H1 (cell line): ENCODE data around the gene PDE4D. TPM values are rescaled to one million over a fixed set of nuclear protein-coding genes. Genes with fewer than 3 reads are reported as not detected.

Experiments
- CTCF ChIA-PET: fragments of 300-600 bp; sonication (Branson Sonifier 250); formaldehyde crosslinking; loops from one replicate; lab custom pipeline; 2021; ENCODE audit not compliant: partially characterized antibody; lab: Charles Lee
- POLR2A ChIA-PET: fragments of 300-600 bp; sonication (Branson Sonifier 250); formaldehyde crosslinking; loops from one replicate; lab custom pipeline; 2021; ENCODE audit warnings: inconsistent platforms; ENCODE audit not compliant: partially characterized antibody; lab: Charles Lee
- DNase-seq, 2 experiments: peaks; one replicate each; pipeline versions ENCODE4 v3.0.0 to v3.0.0-alpha.2; 2010 to 2022; ENCODE audit warnings: low spot score in 2 of 2, low read depth in 1 of 2, mixed read lengths in 1 of 2
- FAIRE-seq: peaks from 2 replicates; lab custom pipeline; 2011; peaks lifted over from hg19 to GRCh38; lab: Jason Lieb, UNC
- H2AFZ ChIP-seq: 2 replicates; pipeline ENCODE4 v1.8.1; 2012; ENCODE audit warnings: low read length, inconsistent platforms
- H2AK5ac ChIP-seq: 2 replicates; pipeline ENCODE4 v1.6.1; 2013; ENCODE audit warnings: low read depth, low read length
- H2BK120ac ChIP-seq: replicated peaks from 2 replicates; pipeline ENCODE3; 2013; ENCODE audit warnings: low read depth, low read length, inconsistent platforms
- H2BK12ac ChIP-seq: 2 replicates; pipeline ENCODE4 v1.6.1; 2013; ENCODE audit warnings: low read depth, low read length
- H2BK15ac ChIP-seq: 2 replicates; pipeline ENCODE4 v1.6.1; 2013; ENCODE audit warnings: low read length
- H2BK20ac ChIP-seq: 2 replicates; pipeline ENCODE4 v1.6.1; 2013; ENCODE audit warnings: low read length
- H2BK5ac ChIP-seq: 2 replicates; pipeline ENCODE4 v1.6.1; 2013; ENCODE audit warnings: low read depth, low read length
- H3K14ac ChIP-seq: 2 replicates; pipeline ENCODE4 v1.6.1; 2013; ENCODE audit warnings: inconsistent platforms; ENCODE audit not compliant: insufficient read length
- H3K18ac ChIP-seq: 2 replicates; pipeline ENCODE4 v1.6.1; 2013; ENCODE audit warnings: low read length; ENCODE audit errors: extremely low read depth
- H3K23ac ChIP-seq: 2 replicates; pipeline ENCODE4 v1.6.1; 2013; ENCODE audit warnings: inconsistent platforms; ENCODE audit not compliant: insufficient read length
- H3K23me2 ChIP-seq: 2 replicates; pipeline ENCODE4 v1.6.1; 2013; ENCODE audit warnings: low read depth, low read length
- H3K27ac ChIP-seq: 2 replicates; pipeline ENCODE4 v1.6.1; 2011; ENCODE audit warnings: low read depth, low read length, inconsistent platforms
- H3K27me3 ChIP-seq, 4 experiments: replicated peaks in 1 of 4; 1 replicate in 1 of 4; 2 replicates in 3 of 4; pipeline versions ENCODE4 v1.6.1 to v1.8.1; 2011 to 2013; ENCODE audit warnings: low read length in 3 of 4, mild to moderate bottlenecking in 3 of 4, inconsistent platforms in 2 of 4, mixed read lengths in 2 of 4, moderate library complexity in 1 of 4; ENCODE audit not compliant: control insufficient read depth in 3 of 4, insufficient read depth in 3 of 4; ENCODE audit errors: extremely low read depth in 1 of 4
- H3K36me3 ChIP-seq, 4 experiments: 2 replicates each; pipeline versions ENCODE4 v1.6.1 to v1.8.1; 2011 to 2013; ENCODE audit warnings: mild to moderate bottlenecking in 4 of 4, low read length in 3 of 4, moderate library complexity in 2 of 4, control low read depth in 1 of 4, inconsistent platforms in 1 of 4; ENCODE audit not compliant: insufficient read depth in 4 of 4, control insufficient read depth in 2 of 4
- H3K4ac ChIP-seq: replicated peaks from 2 replicates; pipeline ENCODE3; 2013; ENCODE audit warnings: low read length, low read depth, mixed read lengths, inconsistent platforms; ENCODE audit not compliant: insufficient read length
- H3K4me1 ChIP-seq, 4 experiments: replicated peaks in 1 of 4; 1 replicate in 1 of 4; 2 replicates in 3 of 4; pipeline versions ENCODE4 v1.6.1 to v1.8.1; 2011 to 2013; ENCODE audit warnings: low read length in 3 of 4, inconsistent platforms in 2 of 4, mixed read lengths in 1 of 4; ENCODE audit not compliant: insufficient read depth in 4 of 4, control insufficient read depth in 3 of 4
- H3K4me2 ChIP-seq, 2 experiments: 2 replicates each; pipeline versions ENCODE4 v1.6.1 to v1.8.1; 2011 to 2013; ENCODE audit warnings: low read depth in 2 of 2, low read length in 2 of 2, control low read depth in 1 of 2, inconsistent platforms in 1 of 2, mild to moderate bottlenecking in 1 of 2; ENCODE audit not compliant: insufficient read depth in 1 of 2
- H3K4me3 ChIP-seq, 4 experiments: fragments of 200-600, 300-600 bp in 1 of 4; sonication (generic), shearing (Covaris generic), sonication (Bioruptor Twin) in 1 of 4; 2 replicates each; pipeline versions ENCODE4 v1.5.1 to v1.8.1; 2011 to 2016; ENCODE audit warnings: low read length in 4 of 4, low read depth in 3 of 4, control low read depth in 2 of 4, inconsistent platforms in 2 of 4, mild to moderate bottlenecking in 2 of 4, mixed read lengths in 1 of 4, moderate library complexity in 1 of 4; ENCODE audit not compliant: insufficient read depth in 2 of 4; ENCODE audit errors: extremely low read depth in 1 of 4
- H3K56ac ChIP-seq: replicated peaks from 2 replicates; pipeline ENCODE3; 2013; ENCODE audit warnings: low read depth, mild to moderate bottlenecking, mixed read lengths, low read length, inconsistent platforms; ENCODE audit not compliant: insufficient read length
- H3K79me1 ChIP-seq: 2 replicates; pipeline ENCODE4 v1.6.1; 2013; ENCODE audit warnings: low read depth, low read length, control low read depth
- H3K79me2 ChIP-seq, 2 experiments: 2 replicates each; pipeline versions ENCODE4 v1.6.1 to v1.8.1; 2012 to 2013; ENCODE audit warnings: low read length in 2 of 2, mild to moderate bottlenecking in 2 of 2, inconsistent platforms in 1 of 2; ENCODE audit not compliant: insufficient read depth in 2 of 2, control insufficient read depth in 1 of 2
- H3K9ac ChIP-seq, 4 experiments: replicated peaks in 1 of 4; 1 replicate in 1 of 4; 2 replicates in 3 of 4; pipeline versions ENCODE4 v1.6.1 to v1.8.1; 2011 to 2013; ENCODE audit warnings: low read depth in 3 of 4, low read length in 3 of 4, control low read depth in 2 of 4, mild to moderate bottlenecking in 2 of 4, moderate library complexity in 2 of 4, inconsistent platforms in 1 of 4; ENCODE audit errors: extremely low read depth in 1 of 4
- H3K9me3 ChIP-seq, 2 experiments: 2 replicates each; pipeline versions ENCODE4 v1.6.1 to v1.8.1; 2012 to 2013; ENCODE audit warnings: mild to moderate bottlenecking in 2 of 2, moderate library complexity in 2 of 2, control low read depth in 1 of 2, inconsistent platforms in 1 of 2, low read depth in 1 of 2, low read length in 1 of 2, mixed read lengths in 1 of 2; ENCODE audit not compliant: insufficient read depth in 2 of 2
- H4K20me1 ChIP-seq, 2 experiments: replicated peaks in 1 of 2; 2 replicates each; pipeline versions ENCODE3 to v1.8.1; 2011 to 2013; ENCODE audit warnings: inconsistent platforms in 2 of 2, low read length in 2 of 2, mild to moderate bottlenecking in 1 of 2; ENCODE audit not compliant: insufficient read depth in 2 of 2, control insufficient read depth in 1 of 2
- H4K5ac ChIP-seq: 2 replicates; pipeline ENCODE4 v1.6.1; 2013; ENCODE audit warnings: low read length, low read depth, mixed read lengths, inconsistent platforms; ENCODE audit not compliant: insufficient read length
- H4K8ac ChIP-seq: 2 replicates; pipeline ENCODE4 v1.8.0; 2013; ENCODE audit warnings: mild to moderate bottlenecking, moderate library complexity, low read length, inconsistent platforms; ENCODE audit not compliant: insufficient read depth; ENCODE audit errors: extremely low read depth
- H4K91ac ChIP-seq: replicated peaks from 2 replicates; pipeline ENCODE3; 2013; ENCODE audit warnings: low read length, mixed read lengths, inconsistent platforms; ENCODE audit not compliant: insufficient read length
- BACH1 ChIP-seq: IDR thresholded peaks from 2 replicates; pipeline ENCODE4 v1.6.1; 2012; ENCODE audit warnings: low read length, improper control_type of control experiment
- BRCA1 ChIP-seq: IDR thresholded peaks from 2 replicates; pipeline ENCODE4 v1.6.1; 2012; ENCODE audit warnings: low read depth, low read length, improper control_type of control experiment
- CBX5 ChIP-seq: fragments of 300-800, 300-1000 bp; sonication (generic); IDR thresholded peaks from 2 replicates; pipeline ENCODE4 v1.7.1; 2016; ENCODE audit warnings: antibody characterized with exemption, low read length, low read depth
- GTF2F1 ChIP-seq: IDR thresholded peaks from 2 replicates; pipeline ENCODE4 v1.6.1; 2012; ENCODE audit warnings: low read depth, low read length, improper control_type of control experiment, borderline replicate concordance
- KDM4A ChIP-seq: IDR thresholded peaks from one replicate; pipeline ENCODE4 v1.7.1; 2012; ENCODE audit warnings: low read depth, mild to moderate bottlenecking, moderate library complexity, low read length, inconsistent platforms; ENCODE audit not compliant: severe bottlenecking
- POLR2A ChIP-seq, 2 experiments: IDR thresholded peaks; 1 replicate in 1 of 2; 2 replicates in 1 of 2; pipeline ENCODE4 v1.6.1; 2011; ENCODE audit warnings: low read depth in 2 of 2, low read length in 2 of 2, mild to moderate bottlenecking in 2 of 2; ENCODE audit errors: control extremely low read depth in 1 of 2
- WGBS, 2 experiments: shearing (Covaris generic) in 1 of 2; methylation state at CpG; one replicate each; pipeline versions ENCODE4 v1.1.6 to v1.1.7; 2013 to 2015; ENCODE audit warnings: low lambda C conversion rate in 2 of 2, mixed read lengths in 2 of 2, inconsistent platforms in 1 of 2, low coverage in 1 of 2, missing lambda C conversion rate in 1 of 2; ENCODE audit not compliant: insufficient replicate concordance in 2 of 2, insufficient coverage in 1 of 2, insufficient read length in 1 of 2; ENCODE audit errors: extremely low coverage in 1 of 2, missing lambda C conversion rate in 1 of 2; 5-methylcytosine and 5-hydroxymethylcytosine counted together
- polyA plus RNA-seq, 7 experiments: library from polyadenylated mRNA; depleted of rRNA in 3 of 7; stranded (reverse) in 5 of 7; unstranded in 2 of 7; fragments of >200 nt in 5 of 7; fragments of 200-250 nt in 2 of 7; gene quantifications; 1 replicate in 5 of 7; 2 replicates in 1 of 7; 4 replicates in 1 of 7; pipeline versions ENCODE4 v1.2.1 to v1.2.3, GENCODE V29; 2011 to 2013; ENCODE audit warnings: missing spikeins in 2 of 7, mixed read lengths in 2 of 7
- total RNA-seq: library from RNA; stranded (reverse); fragmentation: NEBNext Ultra II Directional; extraction: Animal tissue kit (Norgen Biotek cat#: 25700); gene quantifications from 2 replicates; pipeline ENCODE4 v1.2.1, GENCODE V29; 2021

The PDE4D gene
- total and polyA plus RNA-seq, 2 of the 8 experiments (the other 6 are each of a cell fraction or from before 2014, with no cell fraction given): 2.3 to 3.7 TPM

- no peak overlapping the region for H2BK15ac ChIP-seq
- ChIA-PET CTCF (interaction anchor here (0.6 to 1.4 kb wide), 5 partner anchors 8 to 117 kb away, joined by 3 to 5 read pairs (median 3); no protein-coding TSS in a partner anchor), POLR2A (interaction anchor here (0.6 to 1.3 kb wide), 2 partner anchors 20 to 72 kb away, joined by 3 read pairs; no protein-coding TSS in a partner anchor)
- H2AK5ac ChIP-seq: no peak overlapping the region
- no peak overlapping the region for H2AFZ ChIP-seq
- H3K23ac ChIP-seq: no peak overlapping the region
- H2BK120ac ChIP-seq: no peak overlapping the region
- no peak overlapping the region for H3K18ac ChIP-seq
- no peaks in the 10 kb centered on the region for H3K27me3 ChIP-seq
- H3K4me3 ChIP-seq: no peak overlapping the region
- no peak overlapping the region for H3K27ac ChIP-seq
- H3K4ac ChIP-seq: no peak overlapping the region
- no peak overlapping the region for H4K5ac ChIP-seq
- no peak overlapping the region for H4K8ac ChIP-seq
- H4K91ac ChIP-seq: no peak overlapping the region
- H3K14ac ChIP-seq: no peak overlapping the region
- H3K9me3 ChIP-seq: no peaks in the 10 kb centered on the region
- H3K56ac ChIP-seq: no peak overlapping the region
- no peaks in the 10 kb centered on the region for H3K23me2 ChIP-seq
- no peak for DNase-seq
- no peaks in the 10 kb centered on the region for H3K79me1 ChIP-seq
- TF ChIP-seq POLR2A (IDR thresholded peaks at IDR 0.05; ENCODE audit: control extremely low read depth in 1 of 2, low read depth in 2 of 2, low read length in 2 of 2): no peak
- no peak for TF ChIP-seq BRCA1
- TF ChIP-seq KDM4A: no peak
- no peak for TF ChIP-seq BACH1
- no peak for TF ChIP-seq CBX5
- no peak for TF ChIP-seq GTF2F1
- no peak overlapping the region for H2BK12ac ChIP-seq
- H3K4me2 ChIP-seq: no peak overlapping the region
- no peaks in the 10 kb centered on the region for H4K20me1 ChIP-seq
- no peak overlapping the region for H3K9ac ChIP-seq
- no peak for FAIRE-seq
- H3K36me3 ChIP-seq: no peaks in the 10 kb centered on the region
- WGBS, 2 experiments: 85% methylated on average over 6 of the region's 6 CpGs; no CpG with 5 or more reads in 1 of the 2 experiments
- peaks cover 0 to 5% (median 0%) of the 10 kb centered on the region in 4 experiments; a peak in 2 of 7 replicates for H3K4me1 ChIP-seq
- H2BK20ac ChIP-seq: no peak overlapping the region
- no peak overlapping the region for H2BK5ac ChIP-seq
- no peaks in the 10 kb centered on the region for H3K79me2 ChIP-seq
Measured at GRCh38 chr5:59542851-59543820, 350.4 kb downstream of the PDE4D start.
